Osteoblast (primary cell): ENCODE results near the gene SND1. TPM values are rescaled to one million over a fixed set of nuclear protein-coding genes. Genes with fewer than 3 reads are reported as not detected.

Experiments used
- DNase-seq: peaks from one replicate; pipeline ENCODE4 v3.0.0; 2011; ENCODE audit warnings: low spot score, mixed read lengths; ENCODE audit not compliant: insufficient read length; ENCODE audit errors: missing footprints
- H2AFZ ChIP-seq: 2 replicates; pipeline ENCODE4 v1.6.0; 2011; ENCODE audit warnings: mild to moderate bottlenecking, low read length
- H3K27ac ChIP-seq: 2 replicates; pipeline ENCODE4 v1.5.1; 2011; ENCODE audit warnings: mild to moderate bottlenecking, low read depth, low read length, moderate library complexity
- H3K27me3 ChIP-seq: 2 replicates; pipeline ENCODE4 v1.6.0; 2012; ENCODE audit warnings: mild to moderate bottlenecking, control low read depth, inconsistent platforms, low read length, moderate library complexity; ENCODE audit not compliant: insufficient read depth
- H3K36me3 ChIP-seq: 2 replicates; pipeline ENCODE4 v1.5.1; 2011; ENCODE audit warnings: mild to moderate bottlenecking, low read length, control low read depth, moderate library complexity; ENCODE audit not compliant: insufficient read depth
- H3K4me1 ChIP-seq: 2 replicates; pipeline ENCODE4 v1.5.1; 2011; ENCODE audit warnings: mild to moderate bottlenecking, low read length, control low read depth, moderate library complexity; ENCODE audit not compliant: insufficient read depth
- H3K4me2 ChIP-seq: 2 replicates; pipeline ENCODE4 v1.6.0; 2011; ENCODE audit warnings: mild to moderate bottlenecking, low read length; ENCODE audit not compliant: insufficient read depth
- H3K4me3 ChIP-seq: fragments of 200-600 bp; sonication (generic); 3 replicates; pipeline ENCODE4 v1.5.1; 2012; ENCODE audit warnings: mild to moderate bottlenecking, low read length, inconsistent platforms; ENCODE audit not compliant: insufficient read depth
- H3K79me2 ChIP-seq: 2 replicates; pipeline ENCODE4 v1.6.0; 2012; ENCODE audit warnings: mild to moderate bottlenecking, low read length, control low read depth, inconsistent platforms; ENCODE audit not compliant: insufficient read depth
- H3K9me3 ChIP-seq: 2 replicates; pipeline ENCODE4 v1.5.1; 2011; ENCODE audit warnings: low read depth, low read length, control low read depth
- H4K20me1 ChIP-seq: 2 replicates; pipeline ENCODE4 v1.6.0; 2012; ENCODE audit warnings: mild to moderate bottlenecking, low read length, control low read depth; ENCODE audit not compliant: insufficient read depth
- total RNA-seq: library from RNA; depleted of rRNA; stranded (reverse); fragments of >200 nt; gene quantifications from 2 replicates; pipeline ENCODE4 v1.2.3, GENCODE V29; 2012
- TF ChIP-seq, protein P1 (sequence below): IDR thresholded peaks from 2 replicates; pipeline ENCODE4 v1.5.1; 2011; ENCODE audit warnings: mild to moderate bottlenecking, low read depth, low read length, moderate library complexity; ENCODE audit errors: extremely low read depth

SND1 gene
- total RNA-seq, 1 donor, result 257 TPM

DNA sequence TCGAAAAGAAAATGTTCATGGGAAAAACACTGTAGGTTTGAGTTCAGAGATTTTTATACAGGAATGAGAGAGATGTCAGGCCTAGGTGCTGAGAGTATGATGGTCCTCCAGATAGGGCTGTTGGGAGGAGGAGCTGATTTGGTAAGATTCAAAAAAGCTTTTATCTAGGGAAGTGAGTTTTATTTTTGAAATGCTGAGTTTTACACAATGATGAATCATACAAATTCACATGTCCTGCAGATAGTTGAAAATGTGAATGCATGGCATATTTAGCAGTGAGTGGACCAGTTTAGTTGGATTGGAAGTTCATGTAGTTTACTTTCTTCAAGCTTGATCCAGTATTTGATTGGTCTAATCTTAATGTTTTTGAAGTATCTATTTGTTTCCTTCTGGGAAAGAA is 224.4 kb downstream of the SND1 start:
- Histone ChIP-seq H3K27ac (peak overlapping the region; percentile 74), H3K4me1 (peaks cover 36% of the 10 kb centered on the region), H3K36me3 (no peaks in the 10 kb centered on the region), H3K4me2 (no peak overlapping the region), H2AFZ (no peak overlapping the region), H4K20me1 (peaks cover 13% of the 10 kb centered on the region), H3K79me2 (peaks cover 76% of the 10 kb centered on the region), H3K9me3 (no peaks in the 10 kb centered on the region), H3K4me3 (no peak overlapping the region), H3K27me3 (no peaks in the 10 kb centered on the region)
- TF ChIP-seq, protein P1, sequence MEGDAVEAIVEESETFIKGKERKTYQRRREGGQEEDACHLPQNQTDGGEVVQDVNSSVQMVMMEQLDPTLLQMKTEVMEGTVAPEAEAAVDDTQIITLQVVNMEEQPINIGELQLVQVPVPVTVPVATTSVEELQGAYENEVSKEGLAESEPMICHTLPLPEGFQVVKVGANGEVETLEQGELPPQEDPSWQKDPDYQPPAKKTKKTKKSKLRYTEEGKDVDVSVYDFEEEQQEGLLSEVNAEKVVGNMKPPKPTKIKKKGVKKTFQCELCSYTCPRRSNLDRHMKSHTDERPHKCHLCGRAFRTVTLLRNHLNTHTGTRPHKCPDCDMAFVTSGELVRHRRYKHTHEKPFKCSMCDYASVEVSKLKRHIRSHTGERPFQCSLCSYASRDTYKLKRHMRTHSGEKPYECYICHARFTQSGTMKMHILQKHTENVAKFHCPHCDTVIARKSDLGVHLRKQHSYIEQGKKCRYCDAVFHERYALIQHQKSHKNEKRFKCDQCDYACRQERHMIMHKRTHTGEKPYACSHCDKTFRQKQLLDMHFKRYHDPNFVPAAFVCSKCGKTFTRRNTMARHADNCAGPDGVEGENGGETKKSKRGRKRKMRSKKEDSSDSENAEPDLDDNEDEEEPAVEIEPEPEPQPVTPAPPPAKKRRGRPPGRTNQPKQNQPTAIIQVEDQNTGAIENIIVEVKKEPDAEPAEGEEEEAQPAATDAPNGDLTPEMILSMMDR, result no peak
- DNase-seq, result no peak

- H3K9me3 ChIP-seq, result no peaks in the 10 kb centered on the region
- H3K36me3 ChIP-seq, result no peaks in the 10 kb centered on the region
- TF ChIP-seq, protein P1, result no peak
- H3K4me2 ChIP-seq, result no peak overlapping the region
- no peak overlapping the region for H3K27ac ChIP-seq
- peaks cover 79% of the 10 kb centered on the region for H3K79me2 ChIP-seq
- no peak for DNase-seq
- no peak overlapping the region for H3K4me3 ChIP-seq
- H4K20me1 ChIP-seq, result peaks cover 13% of the 10 kb centered on the region
- no peaks in the 10 kb centered on the region for H3K27me3 ChIP-seq
- H3K4me1 ChIP-seq, result peaks cover 36% of the 10 kb centered on the region
- H2AFZ ChIP-seq, result no peak overlapping the region
These were observed 226.0 kb downstream of the SND1 start for GRCh38 chr7:127877951-127878350.

DNA sequence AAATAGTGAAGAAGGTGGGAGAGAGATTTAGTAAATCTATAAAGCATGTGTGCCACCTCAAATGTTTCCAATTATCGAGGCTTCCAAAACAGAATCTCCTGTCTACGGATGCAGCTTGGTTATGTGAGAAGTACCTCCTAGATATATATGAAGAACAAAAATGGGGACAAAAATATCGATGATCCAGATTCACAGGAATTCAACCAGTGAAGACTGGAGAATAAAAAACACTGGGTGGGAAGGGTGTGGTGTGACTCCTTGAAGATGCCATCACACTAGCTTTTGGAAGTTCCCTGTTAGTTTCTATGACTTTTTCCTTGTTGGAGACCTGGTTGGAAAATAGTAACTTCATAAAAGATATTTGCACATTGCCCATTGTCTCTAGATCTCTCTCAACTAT is 226.8 kb downstream of the SND1 start:
- H3K4me3 ChIP-seq, result no peak overlapping the region
- no peaks in the 10 kb centered on the region for H3K27me3 ChIP-seq
- H3K4me1 ChIP-seq, result peaks cover 35% of the 10 kb centered on the region
- H3K36me3 ChIP-seq, result no peaks in the 10 kb centered on the region
- peaks cover 13% of the 10 kb centered on the region for H4K20me1 ChIP-seq
- peaks cover 75% of the 10 kb centered on the region for H3K79me2 ChIP-seq
- H2AFZ ChIP-seq, result no peak overlapping the region
- no peak overlapping the region for H3K27ac ChIP-seq
- TF ChIP-seq, protein P1, result no peak
- DNase-seq, result no peak
- H3K9me3 ChIP-seq, result no peaks in the 10 kb centered on the region
- H3K4me2 ChIP-seq, result no peak overlapping the region

- Histone ChIP-seq H3K79me2 (peaks cover 72% of the 10 kb centered on the region), H3K9me3 (no peaks in the 10 kb centered on the region), H3K4me1 (peaks cover 32% of the 10 kb centered on the region), H3K27me3 (no peaks in the 10 kb centered on the region), H4K20me1 (peaks cover 13% of the 10 kb centered on the region), H3K4me3 (no peak overlapping the region), H3K4me2 (no peak overlapping the region), H2AFZ (no peak overlapping the region), H3K27ac (no peak overlapping the region), H3K36me3 (no peaks in the 10 kb centered on the region)
- TF ChIP-seq, protein P1, result no peak
- DNase-seq, result no peak
These were observed 227.4 kb downstream of the SND1 start for GRCh38 chr7:127879436-127879835.
